Upper lobe of left lung (tissue), 6 donors: ENCODE results near the gene IFNK. TPM values are rescaled to one million over a fixed set of nuclear protein-coding genes. Genes with fewer than 3 reads are reported as not detected.
A peak's percentile ranks its signal among the peaks of the same experiment; 100 is the strongest.

Experiments
- ATAC-seq, 2 donors: fragments of 200-7000 bp; cut with Tn5 transposase; one replicate each; pipeline ENCODE4 v1.9.1; 2022; ENCODE audit warnings: mild to moderate bottlenecking in 2 of 2, moderate library complexity in 2 of 2; ENCODE audit not compliant: low FRiP score in 2 of 2
- DNase-seq, 2 donors: peaks; one replicate each; pipeline ENCODE4 v3.0.0-alpha.2; 2019 to 2020
- H3K27ac ChIP-seq, 4 donors: fragments of 200-600 bp; sonication (generic); one replicate each; pipeline ENCODE4 v1.5.1; 2016 to 2019
- H3K27me3 ChIP-seq, 4 donors: fragments of 200-600 bp; sonication (generic); one replicate each; pipeline ENCODE4 v1.5.1; 2017 to 2019
- H3K36me3 ChIP-seq, 4 donors: fragments of 200-600 bp; sonication (generic); one replicate each; pipeline ENCODE4 v1.5.1; 2016 to 2019
- H3K4me1 ChIP-seq, 4 donors: fragments of 200-600 bp; sonication (generic); one replicate each; pipeline ENCODE4 v1.5.1; 2018 to 2019
- H3K4me3 ChIP-seq, 4 donors: fragments of 200-600 bp; sonication (generic); one replicate each; pipeline ENCODE4 v1.5.1; 2017 to 2019; ENCODE audit warnings: mild to moderate bottlenecking in 2 of 4, moderate library complexity in 1 of 4
- H3K9me3 ChIP-seq, 4 donors: fragments of 200-600 bp; sonication (generic); one replicate each; pipeline ENCODE4 v1.5.1; 2018 to 2019
- EP300 ChIP-seq, 4 donors: sonication (generic); formaldehyde crosslinking; IDR thresholded peaks; one replicate each; pipeline ENCODE4 v1.5.1; 2017; ENCODE audit warnings: antibody characterized with exemption in 4 of 4, control low read depth in 2 of 4
- POLR2A ChIP-seq, 4 donors: fragments of 450-650 bp; IDR thresholded peaks; one replicate each; pipeline ENCODE4 v1.5.1; 2016 to 2017; ENCODE audit warnings: antibody characterized with exemption in 4 of 4, mild to moderate bottlenecking in 2 of 4
- POLR2AphosphoS5 ChIP-seq, 2 donors: sonication (generic); formaldehyde crosslinking; IDR thresholded peaks; one replicate each; pipeline ENCODE4 v1.5.1; 2017; ENCODE audit warnings: antibody characterized with exemption in 2 of 2
- WGBS, 2 donors: methylation state at CpG; one replicate each; pipeline ENCODE4 v1.1.5; 2017 to 2018; 5-methylcytosine and 5-hydroxymethylcytosine counted together
- total RNA-seq, 6 donors: library from RNA; depleted of rRNA in 4 of 6; stranded (reverse); fragments of >200 nt in 4 of 6; gene quantifications; one replicate each; pipeline versions ENCODE4 v1.1.0 to v1.2.1, GENCODE V29; 2016 to 2021
- TF ChIP-seq, protein P1 (sequence below), 6 experiments: fragments of 450-650 bp in 4 of 6; fragments of 200-600 bp in 2 of 6; sonication (generic) in 2 of 6; IDR thresholded peaks; one replicate each; pipeline ENCODE4 v1.5.1; 2016 to 2019; ENCODE audit warnings: antibody characterized with exemption in 6 of 6
- donor health status: DM: no; HTN: no; CAD: no; lungs with moderate emphysema.
- donor health status: DM: no; HTN: yes; CAD: no; lungs with severe emphysema.

Gene IFNK
- total RNA-seq, 6 donors from 2014 or later = not detected

DNA sequence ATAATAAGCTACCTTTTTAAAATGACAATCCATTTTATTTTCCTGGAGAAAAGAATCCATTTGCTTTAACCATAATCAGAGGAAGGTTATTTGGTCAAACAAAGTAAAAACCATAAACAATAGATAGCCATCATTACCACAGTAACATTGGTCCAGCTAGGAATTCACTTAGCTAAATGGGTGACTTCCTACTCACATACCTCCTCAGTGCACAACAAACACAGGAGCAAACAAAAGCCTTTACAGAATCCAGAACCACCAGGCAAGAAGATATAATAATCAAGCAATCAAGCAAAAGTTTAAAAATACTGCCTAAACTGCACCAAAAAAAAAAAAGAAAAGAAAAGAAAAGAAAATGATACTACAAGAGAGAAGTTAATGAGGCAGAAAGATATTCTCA is 949 bp upstream of the IFNK start:
- Histone ChIP-seq H3K4me3 (no peak overlapping the region), H3K36me3 (no peaks in the 10 kb centered on the region), H3K27me3 (no peaks in the 10 kb centered on the region), H3K9me3 (no peaks in the 10 kb centered on the region), H3K27ac (no peak overlapping the region), H3K4me1 (peaks cover 0 to 10% (median 3%) of the 10 kb centered on the region in 4 donors)
- TF ChIP-seq EP300 (IDR thresholded peaks at IDR 0.05) (no peak), POLR2AphosphoS5 (IDR thresholded peaks at IDR 0.05) (no peak), POLR2A (IDR thresholded peaks at IDR 0.05) (no peak)
- TF ChIP-seq, protein P1, sequence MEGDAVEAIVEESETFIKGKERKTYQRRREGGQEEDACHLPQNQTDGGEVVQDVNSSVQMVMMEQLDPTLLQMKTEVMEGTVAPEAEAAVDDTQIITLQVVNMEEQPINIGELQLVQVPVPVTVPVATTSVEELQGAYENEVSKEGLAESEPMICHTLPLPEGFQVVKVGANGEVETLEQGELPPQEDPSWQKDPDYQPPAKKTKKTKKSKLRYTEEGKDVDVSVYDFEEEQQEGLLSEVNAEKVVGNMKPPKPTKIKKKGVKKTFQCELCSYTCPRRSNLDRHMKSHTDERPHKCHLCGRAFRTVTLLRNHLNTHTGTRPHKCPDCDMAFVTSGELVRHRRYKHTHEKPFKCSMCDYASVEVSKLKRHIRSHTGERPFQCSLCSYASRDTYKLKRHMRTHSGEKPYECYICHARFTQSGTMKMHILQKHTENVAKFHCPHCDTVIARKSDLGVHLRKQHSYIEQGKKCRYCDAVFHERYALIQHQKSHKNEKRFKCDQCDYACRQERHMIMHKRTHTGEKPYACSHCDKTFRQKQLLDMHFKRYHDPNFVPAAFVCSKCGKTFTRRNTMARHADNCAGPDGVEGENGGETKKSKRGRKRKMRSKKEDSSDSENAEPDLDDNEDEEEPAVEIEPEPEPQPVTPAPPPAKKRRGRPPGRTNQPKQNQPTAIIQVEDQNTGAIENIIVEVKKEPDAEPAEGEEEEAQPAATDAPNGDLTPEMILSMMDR (IDR thresholded peaks at IDR 0.05) = no peak
- DNase-seq (no peak), ATAC-seq (no peak)

DNA sequence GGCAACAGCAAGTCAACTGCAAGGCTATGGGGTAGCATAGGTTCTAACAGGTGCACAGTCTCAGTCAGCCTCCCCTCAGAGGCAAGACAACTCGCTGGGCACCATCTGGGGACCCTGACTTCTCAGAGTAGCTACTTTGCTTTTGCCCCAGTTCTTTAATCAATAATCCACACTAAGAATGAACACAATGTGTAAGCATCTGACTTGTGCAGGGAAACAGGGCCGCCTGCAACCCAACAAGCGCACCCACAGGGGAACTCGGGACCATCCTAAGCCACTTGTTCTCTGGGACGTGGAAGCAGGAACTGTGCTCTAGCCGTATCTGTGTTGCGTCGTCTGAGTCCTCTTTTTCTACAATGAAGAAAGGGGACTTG is 3.6 kb downstream of the IFNK start:
- 44 to 49% methylated on average over 6 to 8 of the region's 8 CpGs for WGBS, 2 donors
- Histone ChIP-seq H3K27me3 (no peaks in the 10 kb centered on the region), H3K4me1 (peaks cover 0 to 17% (median 8%) of the 10 kb centered on the region in 4 donors), H3K9me3 (no peaks in the 10 kb centered on the region), H3K4me3 (peak overlapping the region in 3 of 4 donors; percentile 61 to 68 (median 68)), H3K36me3 (no peaks in the 10 kb centered on the region), H3K27ac (peak overlapping the region; percentile 85 to 92 (median 90))
- DNase-seq (peak in 1 of 2 donors; percentile 24), ATAC-seq (peak in 1 of 2 donors; percentile 26)
- TF ChIP-seq, protein P1 (IDR thresholded peaks at IDR 0.05) = no peak
- TF ChIP-seq POLR2A (IDR thresholded peaks at IDR 0.05) = no peak
- TF ChIP-seq POLR2AphosphoS5 (IDR thresholded peaks at IDR 0.05) = no peak
- no peak for TF ChIP-seq EP300 (IDR thresholded peaks at IDR 0.05)

DNA sequence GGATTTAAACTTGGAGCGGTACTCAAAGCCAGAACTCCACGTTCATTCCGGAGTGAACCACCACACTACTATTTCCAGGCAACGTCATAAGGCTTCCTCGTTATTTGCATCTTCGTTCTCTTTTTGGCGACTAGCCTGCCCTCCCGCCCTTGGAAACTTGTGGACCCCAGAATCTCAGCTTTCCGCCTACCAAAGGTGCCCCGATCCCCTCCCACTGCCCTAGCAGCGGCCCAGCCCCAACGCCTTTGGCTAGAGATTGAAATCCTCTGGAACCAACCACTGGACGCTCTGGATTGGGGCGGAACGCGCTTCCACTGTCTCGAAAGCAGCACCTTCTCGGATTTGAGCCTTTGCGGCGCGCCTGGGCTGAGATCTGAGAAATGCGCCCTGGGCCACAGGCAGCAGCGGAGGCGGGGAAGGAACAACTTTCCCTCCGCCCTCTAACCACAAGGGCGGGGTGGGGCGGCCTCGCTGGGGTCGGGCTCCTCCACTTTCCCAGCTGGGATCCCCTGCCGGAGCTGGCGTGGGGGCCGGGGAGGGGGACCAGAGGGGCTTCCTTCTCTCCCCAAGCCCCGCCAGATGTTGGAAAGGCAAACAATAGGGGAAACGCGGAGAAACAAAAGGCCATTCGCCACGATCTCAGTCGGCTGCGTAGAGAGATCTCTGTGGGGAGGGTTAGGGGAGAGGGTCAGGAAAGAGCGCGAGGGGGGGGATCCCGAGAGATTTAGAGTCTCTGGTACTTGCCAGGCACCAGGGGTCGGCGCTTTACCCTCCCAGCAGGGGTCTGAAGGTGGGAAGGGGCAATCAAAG is 4.2 kb downstream of the IFNK start:
- no peak for TF ChIP-seq EP300 (IDR thresholded peaks at IDR 0.05)
- peak in 2 of 4 donors; percentile 4 to 58 for TF ChIP-seq POLR2A (IDR thresholded peaks at IDR 0.05)
- peak; percentile 58 to 72 for TF ChIP-seq POLR2AphosphoS5 (IDR thresholded peaks at IDR 0.05)
- TF ChIP-seq, protein P1 (IDR thresholded peaks at IDR 0.05) = no peak
- peak; percentile 90 for ATAC-seq
- Histone ChIP-seq H3K27ac (peak overlapping the region; percentile 85 to 92 (median 90)), H3K9me3 (no peaks in the 10 kb centered on the region), H3K36me3 (no peaks in the 10 kb centered on the region), H3K4me1 (peaks cover 0 to 17% (median 8%) of the 10 kb centered on the region in 4 donors), H3K4me3 (peak overlapping the region; percentile 61 to 81 (median 68)), H3K27me3 (no peaks in the 10 kb centered on the region)
- peak; percentile 81 to 93 for DNase-seq
- WGBS, 2 donors = 5 to 8% methylated on average over 28 to 40 of the region's 44 CpGs

DNA sequence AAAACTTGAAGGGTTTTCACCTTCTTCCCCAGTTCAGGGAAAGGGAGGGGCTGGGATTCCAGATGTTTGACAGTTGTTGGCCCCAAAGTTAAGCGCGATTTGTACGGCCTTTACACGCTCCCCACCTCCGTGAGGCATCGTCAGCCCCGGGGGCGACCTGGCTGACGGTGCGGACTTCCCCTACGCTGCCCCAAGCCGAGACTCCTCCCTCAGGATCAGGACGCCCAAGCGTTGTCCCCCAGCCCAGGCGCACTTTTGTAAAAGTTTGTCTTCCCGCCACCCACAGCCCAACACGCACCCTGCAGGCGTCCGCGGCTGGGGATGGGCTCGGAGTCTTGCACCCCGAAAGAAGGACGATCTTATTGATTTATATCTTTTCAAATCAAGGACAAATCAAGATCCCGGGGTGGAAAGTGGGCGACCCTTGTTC is 4.8 kb downstream of the IFNK start:
- no peaks in the 10 kb centered on the region for H3K36me3 ChIP-seq
- peak; percentile 80 to 82 for ATAC-seq
- DNase-seq = peak; percentile 65 to 86
- TF ChIP-seq, protein P1 (IDR thresholded peaks at IDR 0.05) = no peak
- TF ChIP-seq POLR2AphosphoS5 (IDR thresholded peaks at IDR 0.05) (peak; percentile 27 to 49), EP300 (IDR thresholded peaks at IDR 0.05) (no peak), POLR2A (IDR thresholded peaks at IDR 0.05) (peak in 1 of 4 donors; percentile 30)
- peak overlapping the region; percentile 61 to 81 (median 68) for H3K4me3 ChIP-seq
- 0% methylated on average over 11 to 25 of the region's 25 CpGs for WGBS, 2 donors
- no peaks in the 10 kb centered on the region for H3K27me3 ChIP-seq
- peaks cover 0 to 17% (median 8%) of the 10 kb centered on the region in 4 donors for H3K4me1 ChIP-seq
- H3K27ac ChIP-seq = peak overlapping the region; percentile 85 to 92 (median 90)
- H3K9me3 ChIP-seq = no peaks in the 10 kb centered on the region
